K562 (cell line): Measurements from ENCODE around the gene GLYATL3. TPM values are rescaled to one million over a fixed set of nuclear protein-coding genes. Genes with fewer than 3 reads are reported as not detected.
A peak's percentile ranks its signal among the peaks of the same experiment; 100 is the strongest.

ENCODE experiments used
- ATAC-seq: fragments of 200-7000 bp; cut with Tn5 transposase; 3 replicates; pipeline ENCODE4 v1.9.1; 2020; ENCODE audit warnings: moderate library complexity
- BruUV-seq: library from RNA; stranded (reverse); fragments of 400-500 nt; replicated peaks from 2 replicates; lab custom pipeline; 2021; lab: Mats Ljungman, UMichigan
- CTCF ChIA-PET: fragments of 300-600 bp; formaldehyde crosslinking; extraction: SDS; loops from one replicate; lab custom pipeline; 2021; ENCODE audit warnings: low intra/inter-chr PET ratio; lab: Yijun Ruan, JAX
- POLR2A ChIA-PET: fragments of 300-600, 350-650 bp; sonication (Branson Sonifier 250); formaldehyde crosslinking; extraction: SDS; loops from one replicate; lab custom pipeline; 2021; ENCODE audit warnings: antibody characterized with exemption, inconsistent platforms; lab: Yijun Ruan, JAX
- DNase-seq, 4 experiments: peaks; one replicate each; pipeline versions ENCODE4 v3.0.0 to v3.0.0-alpha.2; 2011 to 2018; ENCODE audit warnings: low spot score in 3 of 4, mixed read lengths in 3 of 4; ENCODE audit errors: extremely low read depth in 1 of 4
- FAIRE-seq: peaks from 2 replicates; lab custom pipeline; 2011; peaks lifted over from hg19 to GRCh38; lab: Jason Lieb, UNC
- H2AFZ ChIP-seq: 2 replicates; pipeline ENCODE4 v1.6.0; 2011; ENCODE audit warnings: low read depth, low read length, control low read depth, inconsistent platforms
- H3K27ac ChIP-seq: fragments of 200-600 bp; 3 replicates; pipeline ENCODE4 v1.8.0; 2011; ENCODE audit warnings: low read depth, mild to moderate bottlenecking, control low read depth, inconsistent platforms, low read length, moderate library complexity, mixed read lengths; ENCODE audit errors: extremely low read depth
- H3K27me3 ChIP-seq, 2 experiments: fragments of 300-600 bp in 1 of 2; 2 replicates in 1 of 2; 3 replicates in 1 of 2; pipeline versions ENCODE4 v1.6.0 to v1.8.0; 2011; ENCODE audit warnings: inconsistent platforms in 2 of 2, low read length in 2 of 2, mild to moderate bottlenecking in 1 of 2, mixed read lengths in 1 of 2, moderate library complexity in 1 of 2; ENCODE audit not compliant: control insufficient read depth in 2 of 2, insufficient read depth in 2 of 2
- H3K36me3 ChIP-seq: fragments of 300-600 bp; 3 replicates; pipeline ENCODE4 v1.8.0; 2011; ENCODE audit warnings: mild to moderate bottlenecking, low read length, inconsistent platforms; ENCODE audit not compliant: control insufficient read depth, insufficient read depth
- H3K4me1 ChIP-seq, 2 experiments: fragments of 200-600 bp in 1 of 2; replicated peaks in 1 of 2; 2 replicates in 1 of 2; 3 replicates in 1 of 2; pipeline versions ENCODE4 v1.5.1 to v1.8.0; 2011; ENCODE audit warnings: inconsistent platforms in 2 of 2, low read length in 2 of 2, mild to moderate bottlenecking in 1 of 2, mixed read lengths in 1 of 2, moderate library complexity in 1 of 2; ENCODE audit not compliant: control insufficient read depth in 2 of 2, insufficient read depth in 2 of 2
- H3K4me2 ChIP-seq: 2 replicates; pipeline ENCODE4 v1.6.1; 2011; ENCODE audit warnings: low read length, control low read depth, inconsistent platforms, mixed read lengths; ENCODE audit not compliant: insufficient read depth
- H3K4me3 ChIP-seq: fragments of 200-600 bp; sonication (generic), shearing (Covaris generic); 2 replicates; pipeline ENCODE4 v1.5.1; 2016; ENCODE audit warnings: control low read depth, inconsistent platforms
- H3K79me2 ChIP-seq: fragments of 200-600 bp; 3 replicates; pipeline ENCODE4 v1.8.0; 2011; ENCODE audit warnings: low read length, inconsistent platforms; ENCODE audit not compliant: control insufficient read depth, insufficient read depth
- H3K9ac ChIP-seq, 2 experiments: 2 replicates each; pipeline versions ENCODE4 v1.6.0 to v1.6.1; 2011; ENCODE audit warnings: low read depth in 2 of 2, low read length in 2 of 2, control low read depth in 1 of 2, inconsistent platforms in 1 of 2, mild to moderate bottlenecking in 1 of 2, mixed read lengths in 1 of 2; ENCODE audit not compliant: insufficient read depth in 1 of 2
- H3K9me1 ChIP-seq: one replicate; pipeline ENCODE4 v1.6.0; 2011; ENCODE audit warnings: inconsistent platforms, mild to moderate bottlenecking, low read length, moderate library complexity; ENCODE audit not compliant: control insufficient read depth, insufficient read depth
- H3K9me3 ChIP-seq: replicated peaks from 2 replicates; pipeline ENCODE4 v1.5.1; 2011; ENCODE audit warnings: low read depth, low read length, inconsistent platforms; ENCODE audit not compliant: control insufficient read depth, insufficient read depth
- H4K20me1 ChIP-seq: replicated peaks from 2 replicates; pipeline ENCODE4 v1.6.1; 2011; ENCODE audit warnings: low read length, inconsistent platforms, mixed read lengths; ENCODE audit not compliant: control insufficient read depth, insufficient read depth
- ETV5 ChIP-seq: sonication (generic); formaldehyde crosslinking; IDR thresholded peaks from 2 replicates; pipeline ENCODE4 v1.4.0; 2020; ENCODE audit warnings: low read depth, mild to moderate bottlenecking, missing genetic modification reagents
- MYC ChIP-seq, 2 experiments: fragments of 250-450 bp in 1 of 2; sonication (Bioruptor Pico) in 1 of 2; IDR thresholded peaks; 2 replicates each; pipeline versions ENCODE4 v1.5.1 to v1.6.1; 2012 to 2021; ENCODE audit warnings: low read depth in 2 of 2, borderline replicate concordance in 1 of 2, improper control_type of control experiment in 1 of 2, low read length in 1 of 2, mild to moderate bottlenecking in 1 of 2, moderate library complexity in 1 of 2
- NONO ChIP-seq, 2 experiments: fragments of 200-400 bp in 1 of 2; fragments of 450-650 bp in 1 of 2; formaldehyde crosslinking in 1 of 2; IDR thresholded peaks; 2 replicates each; pipeline ENCODE4 v1.6.1; 2017; ENCODE audit warnings: low read depth in 2 of 2, mild to moderate bottlenecking in 2 of 2, moderate library complexity in 2 of 2, low read length in 1 of 2
- PCBP2 ChIP-seq: fragments of 200-400 bp; formaldehyde crosslinking; IDR thresholded peaks from 2 replicates; pipeline ENCODE4 v1.6.1; 2018; ENCODE audit warnings: low read length, low read depth, mild to moderate bottlenecking, moderate library complexity; ENCODE audit not compliant: poor library complexity, severe bottlenecking
- POLR2G ChIP-seq: fragments of 200-400 bp; formaldehyde crosslinking; IDR thresholded peaks from 2 replicates; pipeline ENCODE4 v1.6.1; 2017; ENCODE audit warnings: low read depth, mild to moderate bottlenecking, antibody characterized with exemption, low read length, moderate library complexity
- PRMT5 ChIP-seq: sonication (generic); formaldehyde crosslinking; IDR thresholded peaks from 2 replicates; pipeline ENCODE4 v1.5.0; 2020; ENCODE audit warnings: missing genetic modification reagents
- RBM14 ChIP-seq: fragments of 200-400 bp; formaldehyde crosslinking; IDR thresholded peaks from 2 replicates; pipeline ENCODE4 v1.6.1; 2018; ENCODE audit warnings: low read depth, mild to moderate bottlenecking, low read length, moderate library complexity, borderline replicate concordance; ENCODE audit not compliant: insufficient read depth
- TARDBP ChIP-seq: fragments of 450-650 bp; IDR thresholded peaks from 2 replicates; pipeline ENCODE4 v1.6.1; 2016
- ZNF408 ChIP-seq: fragments of 250-450 bp; sonication (Bioruptor Pico); IDR thresholded peaks from 2 replicates; pipeline ENCODE4 v1.4.0; 2020; ENCODE audit warnings: low read depth, mild to moderate bottlenecking, moderate library complexity
- ZNF444 ChIP-seq: fragments of 250-450 bp; sonication (Bioruptor Pico); IDR thresholded peaks from 2 replicates; pipeline ENCODE4 v1.4.0; 2020; ENCODE audit warnings: mild to moderate bottlenecking, moderate library complexity
- WGBS: fragments of 100-300 bp; shearing (Covaris generic); methylation state at CpG from one replicate; pipeline ENCODE4 v1.1.6; 2016; ENCODE audit warnings: low coverage, mixed read lengths; ENCODE audit not compliant: insufficient coverage; ENCODE audit errors: missing lambda C conversion rate; 5-methylcytosine and 5-hydroxymethylcytosine counted together
- in situ Hi-C: fragments of 300-500 bp; cut with MboI; formaldehyde crosslinking; loops from 4 replicates; pipeline ENCODE4 v1.15.0; 2018; ENCODE audit warnings: inconsistent platforms, mixed read lengths
- intact Hi-C: fragments of 100-400 bp; cut with micrococcal nuclease; formaldehyde crosslinking; loops from 2 replicates; pipeline ENCODE4 v1.14.2; 2022
- polyA plus RNA-seq, 8 experiments: library from polyadenylated mRNA; depleted of rRNA in 4 of 8; stranded (reverse) in 5 of 8; unstranded in 3 of 8; fragments of >200 nt; fragmentation: Nextera tagmentation in 2 of 8; fragmentation: Illumina TruSeq in 1 of 8; extraction: Ambion mirVana in 2 of 8; extraction: Trizol in 1 of 8; gene quantifications; 2 replicates each; pipeline versions ENCODE4 v1.2.1 to v1.2.3, GENCODE V29; 2011 to 2014; ENCODE audit warnings: inconsistent platforms in 1 of 8, missing spikeins in 1 of 8
- total RNA-seq, 7 experiments: library from RNA; depleted of rRNA in 6 of 7; stranded (reverse); fragments of >200 nt in 6 of 7; fragmentation: Illumina TruSeq in 2 of 7; extraction: Trizol in 2 of 7; gene quantifications; 2 replicates each; pipeline versions ENCODE4 v1.2.1 to v1.2.3, GENCODE V29; 2011 to 2021; ENCODE audit warnings: low replicate concordance in 1 of 7
- TF ChIP-seq, protein P1 (sequence below), 2 experiments: fragments of 450-650 bp; conservative IDR thresholded peaks; 2 replicates each; pipeline ENCODE4 v1.6.1; 2017; ENCODE audit warnings: mild to moderate bottlenecking in 2 of 2, moderate library complexity in 2 of 2
- TF ChIP-seq, protein P2 (sequence below): fragments of 250-450 bp; sonication (Bioruptor Pico); IDR thresholded peaks from 2 replicates; pipeline ENCODE4 v1.8.0; 2022; ENCODE audit warnings: moderate library complexity, mild to moderate bottlenecking, inconsistent platforms
- TF ChIP-seq, protein P3 (sequence below): fragments of 450-650 bp; formaldehyde crosslinking; IDR thresholded peaks from 2 replicates; pipeline ENCODE4 v1.4.0; 2020; ENCODE audit warnings: mild to moderate bottlenecking

GLYATL3 gene
- total and polyA plus RNA-seq, 9 of the 15 experiments (the other 6 are each of a cell fraction or from before 2014, with no cell fraction given), result not detected

DNA sequence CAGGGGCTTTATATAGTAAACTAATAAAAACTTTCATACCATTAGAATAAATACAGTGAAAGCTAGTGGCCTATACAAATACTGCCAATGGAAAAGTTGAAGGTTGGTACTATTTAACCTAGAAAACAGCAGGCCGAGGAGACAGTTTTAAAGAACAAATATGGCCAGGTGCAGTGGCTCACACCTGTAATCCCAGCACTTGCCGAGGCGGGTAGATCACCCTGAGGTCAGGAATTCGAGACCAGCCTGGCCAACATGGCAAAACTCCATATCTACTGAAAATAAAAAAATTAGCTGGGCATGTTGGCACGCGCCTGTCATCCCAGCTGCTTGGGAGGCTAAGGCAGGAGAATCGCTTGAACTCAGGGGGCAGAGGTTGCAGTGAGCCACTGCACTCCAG lies 24.8 kb downstream of the GLYATL3 start:
- in situ Hi-C loops, result no loop called here
- TF ChIP-seq, protein P1, sequence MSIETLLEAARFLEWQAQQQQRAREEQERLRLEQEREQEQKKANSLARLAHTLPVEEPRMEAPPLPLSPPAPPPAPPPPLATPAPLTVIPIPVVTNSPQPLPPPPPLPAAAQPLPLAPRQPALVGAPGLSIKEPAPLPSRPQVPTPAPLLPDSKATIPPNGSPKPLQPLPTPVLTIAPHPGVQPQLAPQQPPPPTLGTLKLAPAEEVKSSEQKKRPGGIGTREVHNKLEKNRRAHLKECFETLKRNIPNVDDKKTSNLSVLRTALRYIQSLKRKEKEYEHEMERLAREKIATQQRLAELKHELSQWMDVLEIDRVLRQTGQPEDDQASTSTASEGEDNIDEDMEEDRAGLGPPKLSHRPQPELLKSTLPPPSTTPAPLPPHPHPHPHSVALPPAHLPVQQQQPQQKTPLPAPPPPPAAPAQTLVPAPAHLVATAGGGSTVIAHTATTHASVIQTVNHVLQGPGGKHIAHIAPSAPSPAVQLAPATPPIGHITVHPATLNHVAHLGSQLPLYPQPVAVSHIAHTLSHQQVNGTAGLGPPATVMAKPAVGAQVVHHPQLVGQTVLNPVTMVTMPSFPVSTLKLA (conservative IDR thresholded peaks at IDR 0.05), result no peak
- no peak for TF ChIP-seq ETV5
- TF ChIP-seq ZNF408 (CRISPR knock-in tag), result no peak
- no peak for TF ChIP-seq ZNF444
- Histone ChIP-seq H3K9me1 (no peaks in the 10 kb centered on the region), H3K79me2 (no peaks in the 10 kb centered on the region), H3K27me3 (no peaks in the 10 kb centered on the region), H3K4me1 (no peaks in the 10 kb centered on the region), H3K27ac (no peak overlapping the region), H3K9me3 (no peaks in the 10 kb centered on the region), H3K4me3 (no peak overlapping the region), H3K4me2 (no peak overlapping the region), H3K36me3 (no peaks in the 10 kb centered on the region), H3K9ac (no peak overlapping the region), H4K20me1 (no peaks in the 10 kb centered on the region), H2AFZ (no peak overlapping the region)
- ChIA-PET CTCF (interaction anchor here (0.6 kb wide), 1 partner anchor 89 kb away, joined by 3 read pairs; no protein-coding TSS in a partner anchor), POLR2A (no interaction called here)
- FAIRE-seq (no peak), ATAC-seq (no peak), DNase-seq (no peak)
- 51% methylated on average over 7 of the region's 7 CpGs for WGBS
- no TSS peak for BruUV-seq
- intact Hi-C loops, result no loop called here

DNA sequence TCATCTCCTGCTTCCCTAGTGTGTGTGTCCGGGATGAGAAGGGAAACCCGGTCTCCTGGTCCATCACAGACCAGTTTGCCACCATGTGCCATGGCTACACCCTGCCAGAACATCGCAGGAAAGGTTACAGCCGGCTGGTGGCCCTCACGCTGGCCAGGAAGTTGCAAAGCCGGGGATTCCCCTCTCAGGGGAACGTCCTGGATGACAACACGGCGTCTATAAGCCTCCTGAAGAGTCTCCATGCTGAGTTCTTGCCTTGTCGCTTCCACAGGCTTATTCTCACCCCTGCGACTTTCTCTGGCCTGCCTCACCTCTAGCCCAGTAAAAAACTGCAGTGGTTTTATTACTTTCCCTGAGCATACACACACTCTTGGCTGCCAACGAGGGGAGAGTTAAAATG lies 26.9 kb downstream of the GLYATL3 start:
- POLR2A ChIA-PET, result no interaction called here
- Histone ChIP-seq H3K9ac (no peak overlapping the region), H4K20me1 (no peaks in the 10 kb centered on the region), H3K9me1 (no peaks in the 10 kb centered on the region), H3K4me2 (no peak overlapping the region), H3K79me2 (no peaks in the 10 kb centered on the region), H3K27me3 (no peaks in the 10 kb centered on the region), H3K4me1 (no peaks in the 10 kb centered on the region), H3K4me3 (no peak overlapping the region), H3K36me3 (no peaks in the 10 kb centered on the region), H3K27ac (no peak overlapping the region), H2AFZ (peak overlapping the region; percentile 72), H3K9me3 (no peaks in the 10 kb centered on the region)
- 43% methylated on average over 12 of the region's 12 CpGs for WGBS
- FAIRE-seq, result no peak
- peak; percentile 34 for ATAC-seq
- CTCF ChIA-PET, result no interaction called here
- in situ Hi-C loops, result no loop called here
- intact Hi-C loops, result no loop called here
- DNase-seq, result no peak
- no TSS peak for BruUV-seq
- no peak for TF ChIP-seq NONO (IDR thresholded peaks at IDR 0.05; ENCODE audit: low read depth in 2 of 2, low read length in 1 of 2)
- no peak for TF ChIP-seq PRMT5
- TF ChIP-seq, protein P2, sequence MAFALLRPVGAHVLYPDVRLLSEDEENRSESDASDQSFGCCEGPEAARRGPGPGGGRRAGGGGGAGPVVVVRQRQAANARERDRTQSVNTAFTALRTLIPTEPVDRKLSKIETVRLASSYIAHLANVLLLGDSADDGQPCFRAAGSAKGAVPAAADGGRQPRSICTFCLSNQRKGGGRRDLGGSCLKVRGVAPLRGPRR (CRISPR knock-in tag), result no peak
- no peak for TF ChIP-seq POLR2G
- no peak for TF ChIP-seq PCBP2
- no peak for TF ChIP-seq RBM14
- TF ChIP-seq, protein P3, sequence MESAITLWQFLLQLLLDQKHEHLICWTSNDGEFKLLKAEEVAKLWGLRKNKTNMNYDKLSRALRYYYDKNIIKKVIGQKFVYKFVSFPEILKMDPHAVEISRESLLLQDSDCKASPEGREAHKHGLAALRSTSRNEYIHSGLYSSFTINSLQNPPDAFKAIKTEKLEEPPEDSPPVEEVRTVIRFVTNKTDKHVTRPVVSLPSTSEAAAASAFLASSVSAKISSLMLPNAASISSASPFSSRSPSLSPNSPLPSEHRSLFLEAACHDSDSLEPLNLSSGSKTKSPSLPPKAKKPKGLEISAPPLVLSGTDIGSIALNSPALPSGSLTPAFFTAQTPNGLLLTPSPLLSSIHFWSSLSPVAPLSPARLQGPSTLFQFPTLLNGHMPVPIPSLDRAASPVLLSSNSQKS, result no peak
- TF ChIP-seq MYC (IDR thresholded peaks at IDR 0.05; ENCODE audit: low read depth, low read length), result no peak
- no peak for TF ChIP-seq MYC (CRISPR knock-in tag; IDR thresholded peaks at IDR 0.05; ENCODE audit: borderline replicate concordance, low read depth)
- no peak for TF ChIP-seq TARDBP
